Smooth muscle cell of the brain vasculature (primary cell): Measurements from ENCODE around the gene NPR1.
"Not testable (repeated sequence)": the region's sequence is repeated elsewhere in the genome, so short reads cannot be mapped to it uniquely, and the experiment has no call there.

Experiments
- DNase-seq: peaks from one replicate; pipeline ENCODE4 v3.0.0-alpha.2; 2012; ENCODE audit warnings: low read depth, low spot score

NPR1 gene

DNA sequence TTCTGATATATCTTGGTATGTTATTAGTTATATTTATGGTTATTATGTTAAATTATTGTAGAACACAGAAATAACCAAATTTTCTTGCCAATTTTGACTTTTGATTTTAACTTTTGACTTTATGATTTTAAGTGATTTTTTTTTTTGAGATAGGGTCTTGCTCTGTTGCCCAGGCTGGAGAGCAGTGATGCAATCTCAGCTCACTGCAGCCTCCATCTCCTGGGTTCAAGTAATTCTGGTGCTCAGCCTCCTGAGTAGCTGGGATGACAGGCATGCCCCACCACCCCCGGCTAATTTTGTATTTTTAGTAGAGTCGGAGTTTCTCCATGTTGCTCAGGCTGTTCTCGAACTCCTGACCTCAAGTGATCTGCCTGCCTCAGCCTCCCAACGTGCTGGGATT lies 46.1 kb downstream of the NPR1 start:
- DNase-seq = not testable (repeated sequence)

DNA sequence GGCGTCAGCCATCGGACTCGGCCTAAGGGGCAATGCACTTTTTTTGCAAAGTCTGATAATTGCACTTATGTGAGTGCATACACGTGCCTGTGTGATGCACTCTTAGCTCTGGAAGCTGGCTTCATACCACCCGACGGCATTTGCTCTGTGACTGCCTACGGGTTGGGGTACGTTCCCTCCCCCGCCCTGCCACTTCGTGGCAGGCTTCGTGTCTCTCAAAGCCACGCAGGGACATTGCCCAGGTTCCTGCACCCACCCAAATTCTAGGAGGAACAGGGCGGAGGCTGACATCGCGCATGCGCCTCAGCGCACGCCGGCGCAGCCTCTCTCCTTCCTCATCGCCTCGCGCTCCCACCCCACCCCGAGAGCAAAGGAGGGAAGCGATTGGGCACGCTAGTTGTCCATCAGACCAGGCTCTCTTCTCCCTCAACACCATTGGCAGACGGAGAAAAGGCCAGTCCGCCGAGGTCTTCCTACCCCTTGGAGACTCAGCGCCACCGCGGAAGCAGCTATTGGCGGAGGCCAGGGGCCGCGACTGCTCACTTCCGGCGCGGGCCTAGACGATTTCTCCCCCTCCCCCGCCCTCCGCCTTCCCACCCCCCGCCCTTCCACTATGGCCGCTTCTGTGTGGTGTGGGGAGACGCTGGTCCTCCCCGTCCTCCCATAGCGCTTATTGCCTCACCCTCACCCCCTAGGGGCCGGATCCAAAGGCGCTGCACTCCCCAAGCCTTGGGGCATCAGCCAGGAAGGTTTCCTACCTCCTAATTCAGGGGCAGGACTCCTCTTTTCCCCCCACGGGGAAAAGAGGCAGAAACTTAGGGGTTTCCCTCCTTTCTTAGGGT lies 49.2 kb downstream of the NPR1 start, which contains the start of gene INTS3:
Gene INTS3, plus strand, starts transcription at position 588 of the 842 bp plus-strand sequence. CDS start 585 bp downstream, outside the sequence.
- peak; percentile 99 for DNase-seq

DNA sequence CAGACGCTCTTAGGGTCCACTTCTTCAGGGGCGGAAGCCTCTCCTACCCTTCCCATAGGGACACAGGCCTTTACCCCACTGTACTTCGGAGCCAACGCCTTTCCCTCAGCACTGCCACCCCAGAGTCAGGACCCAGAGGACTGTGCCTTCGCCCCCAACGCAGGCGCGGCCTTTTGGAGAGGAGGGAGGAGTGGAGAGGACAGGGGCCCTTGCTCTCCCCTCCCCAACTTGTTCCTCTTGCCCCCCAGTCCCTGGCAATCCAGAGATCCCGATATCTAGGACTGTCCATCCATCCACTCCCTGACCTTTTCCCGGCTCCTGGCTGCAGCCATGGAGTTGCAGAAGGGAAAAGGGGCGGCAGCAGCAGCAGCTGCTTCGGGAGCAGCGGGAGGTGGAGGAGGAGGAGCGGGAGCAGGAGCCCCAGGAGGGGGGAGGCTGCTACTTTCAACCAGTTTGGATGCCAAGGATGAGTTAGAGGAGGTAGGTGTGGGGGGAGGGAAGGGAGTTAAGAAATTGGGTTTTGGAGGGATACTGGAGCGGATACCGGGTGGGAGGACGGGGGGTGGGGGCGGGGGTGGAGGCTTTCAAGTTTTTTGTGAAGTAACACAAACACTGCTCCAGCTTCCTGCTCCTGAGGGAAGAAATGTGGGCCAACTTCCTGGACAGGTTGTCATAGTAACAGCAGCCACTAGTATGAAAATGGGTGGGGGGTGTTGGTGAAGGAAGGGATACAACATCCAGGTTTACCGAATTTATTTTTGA lies 50.0 kb downstream of the NPR1 start:
- DNase-seq = peak; percentile 24

DNA sequence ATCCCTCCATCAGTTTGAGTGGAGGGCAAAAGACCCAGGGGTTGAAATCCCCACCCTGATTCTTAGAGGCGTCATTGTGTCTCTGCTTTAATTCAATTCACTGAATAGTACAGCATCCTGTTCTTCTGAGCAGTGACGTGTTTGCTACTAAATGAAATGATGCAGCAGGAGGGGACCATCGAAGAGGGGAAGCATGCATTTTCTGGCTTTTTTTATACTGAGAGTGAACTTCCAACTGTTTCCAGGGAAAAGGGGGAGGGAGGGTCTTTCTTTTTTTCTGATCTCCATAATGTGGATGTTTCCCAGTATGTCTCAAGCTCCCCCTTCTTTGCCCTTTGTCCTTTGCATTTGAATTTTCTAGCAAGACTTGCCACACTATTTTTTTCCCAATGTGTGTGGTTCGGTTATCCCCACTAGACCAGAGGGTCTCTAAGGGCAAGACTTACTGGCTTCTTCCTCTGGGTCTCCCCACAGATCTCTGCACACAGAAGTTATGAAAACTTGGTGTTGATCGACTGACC lies 52.0 kb downstream of the NPR1 start:
- DNase-seq = no peak

DNA sequence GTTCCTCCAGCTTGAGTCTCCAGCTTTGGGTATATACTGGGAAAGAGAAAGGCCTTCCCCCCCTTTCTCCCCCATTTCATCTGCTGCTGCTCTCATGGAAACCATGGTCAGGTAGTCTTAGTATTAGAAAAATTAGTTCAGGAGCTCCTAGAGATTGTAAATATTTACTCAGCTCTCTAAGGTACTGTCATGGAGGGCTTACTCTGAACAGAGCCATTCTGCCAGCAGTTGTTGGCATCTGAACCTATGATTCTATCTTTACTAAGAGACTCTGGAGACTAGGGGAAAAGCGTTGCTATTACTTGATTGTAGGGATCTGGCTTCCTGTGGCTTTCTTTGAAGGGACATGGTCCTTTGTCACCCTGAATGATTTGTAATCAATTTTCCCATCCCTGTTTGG lies 55.5 kb downstream of the NPR1 start:
- DNase-seq = no peak

DNA sequence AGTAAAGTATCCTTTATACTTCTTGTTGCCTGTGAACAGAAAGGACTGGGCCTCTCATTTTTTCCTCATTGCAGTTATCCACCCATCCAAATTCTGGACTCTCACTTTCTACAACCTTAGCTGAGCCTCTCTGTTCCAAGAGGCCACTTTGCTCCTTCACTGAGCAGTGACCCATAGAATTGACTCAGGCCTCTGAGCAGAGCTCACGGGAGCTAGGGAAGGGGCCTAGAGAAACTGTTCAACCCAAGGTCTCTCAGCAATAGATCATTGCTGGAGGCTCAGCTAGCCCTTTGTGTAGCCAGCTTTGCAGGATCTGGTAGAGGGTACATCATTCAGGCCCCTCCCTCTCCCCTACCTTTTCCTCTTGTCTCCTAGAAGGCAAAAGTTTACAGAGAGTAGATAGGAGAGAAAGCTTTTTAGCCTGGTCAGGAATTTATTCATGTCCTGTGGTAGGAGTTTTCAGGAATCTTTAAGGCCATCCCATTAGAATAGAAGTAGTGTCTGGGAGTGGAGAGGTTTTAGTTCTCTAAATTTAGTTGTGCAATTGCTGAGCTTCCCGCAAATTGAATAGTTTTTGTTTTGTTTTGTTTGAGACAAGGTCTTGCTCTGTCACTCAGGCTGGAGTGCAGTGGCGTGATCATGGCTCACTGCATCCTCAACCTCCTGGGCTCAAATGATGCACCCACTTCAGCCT lies 56.1 kb downstream of the NPR1 start:
- no peak for DNase-seq

DNA sequence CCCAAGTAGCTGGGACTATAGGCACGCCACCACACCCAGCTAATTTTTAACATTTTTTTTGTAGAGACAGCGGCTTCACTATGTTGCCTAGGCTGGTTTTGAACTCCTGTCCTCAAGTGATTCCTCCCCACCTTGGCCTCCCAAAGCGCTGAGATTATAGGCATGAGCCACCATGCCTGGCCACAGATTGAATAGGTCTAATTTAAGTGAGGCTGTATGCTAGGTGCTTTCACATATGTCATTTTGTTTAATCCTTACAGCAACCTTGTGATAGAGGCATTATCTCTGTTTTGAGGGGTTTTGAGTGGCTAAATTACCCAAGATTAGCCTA lies 56.6 kb downstream of the NPR1 start:
- no peak for DNase-seq

DNA sequence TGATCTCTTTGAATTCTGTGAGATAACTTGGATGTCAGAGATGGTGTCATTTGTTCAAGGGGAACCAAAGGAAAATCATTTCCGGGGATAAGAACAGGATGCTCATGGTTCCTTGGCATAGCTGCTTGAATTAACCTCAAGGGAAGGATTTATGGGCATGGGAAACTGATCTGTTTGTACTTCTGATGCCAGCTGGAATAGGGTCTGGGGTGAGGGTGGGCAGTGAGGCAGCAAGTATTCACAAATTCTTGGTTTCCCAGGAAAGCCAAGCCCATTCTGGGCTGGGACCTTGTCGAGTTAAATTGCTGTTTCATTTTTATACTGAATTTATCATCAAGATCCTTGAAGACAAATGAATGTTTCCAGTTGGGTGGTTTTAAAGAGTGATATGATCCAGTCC lies 63.5 kb downstream of the NPR1 start:
- no peak for DNase-seq

DNA sequence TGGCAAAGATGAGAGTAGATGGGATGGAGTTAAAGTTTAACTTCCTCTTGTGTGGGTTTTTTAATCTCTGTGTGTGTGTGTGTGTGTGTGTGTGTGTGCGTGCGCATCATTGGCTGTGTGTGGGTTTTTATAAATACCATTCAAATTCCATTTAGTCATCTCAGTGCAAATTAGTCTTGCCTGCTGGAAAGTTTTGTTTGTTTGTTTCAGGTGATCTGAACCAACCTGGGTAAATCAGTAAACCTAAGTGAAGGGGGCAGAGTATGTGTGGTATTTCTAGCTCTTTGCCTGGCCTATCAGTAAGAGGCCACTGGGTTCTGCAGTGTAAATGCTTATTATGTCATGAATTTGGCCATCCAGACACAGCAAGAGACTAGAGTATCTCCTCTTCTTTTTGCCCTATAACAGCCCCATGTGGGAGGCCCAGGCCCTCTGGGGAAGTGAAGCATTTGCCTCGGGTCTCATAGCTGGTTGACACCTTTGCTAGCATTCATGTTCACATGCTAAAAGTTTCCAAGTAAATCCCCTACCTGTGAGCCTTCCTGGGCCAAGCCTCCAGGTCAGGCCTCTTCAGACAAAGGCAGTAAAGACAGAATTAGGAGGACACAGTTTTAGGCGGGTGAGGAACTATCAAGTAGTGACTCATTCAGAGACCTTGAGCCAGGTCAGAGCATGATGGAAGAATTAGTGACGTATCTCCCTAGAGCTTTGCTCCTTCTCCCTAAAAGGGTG lies 64.1 kb downstream of the NPR1 start:
- DNase-seq = no peak
